ENCODE measurements around the gene PDSS1.

The PDSS1 gene

GRCh38 chr10:26792758-26793495, 95.4 kb downstream of the PDSS1 start:
- DNase-seq (ENCODE audit: low read depth in 2 of 2): no peak

All from stimulated activated CD8-positive, alpha-beta memory T cell treated with anti-CD3 and anti-CD28 coated beads, Interleukin-7, amount 100 ng/mL, for 4 hours (primary cell).